Spleen (tissue), 7 donors: ENCODE data around the gene NDST3.

ENCODE experiments used
- POLR2A ChIP-seq, 3 donors: fragments of 450-650 bp; IDR thresholded peaks; one replicate each; pipeline ENCODE4 v1.5.1; 2017; ENCODE audit warnings: antibody characterized with exemption in 3 of 3, mild to moderate bottlenecking in 1 of 3
- POLR2AphosphoS5 ChIP-seq, 3 donors: sonication (generic); formaldehyde crosslinking; IDR thresholded peaks; one replicate each; pipeline ENCODE4 v1.5.1; 2017; ENCODE audit warnings: antibody characterized with exemption in 3 of 3
- TF ChIP-seq, protein P1 (sequence below), 11 experiments: fragments of 200-600 bp in 7 of 11; fragments of 450-650 bp in 4 of 11; sonication (generic) in 4 of 11; IDR thresholded peaks in 8 of 11; conservative IDR thresholded peaks in 3 of 11; 1 replicate in 7 of 11; 2 replicates in 4 of 11; pipeline versions ENCODE4 v1.4.0 to v1.8.0; 2016 to 2021; ENCODE audit warnings: antibody characterized with exemption in 11 of 11, inconsistent platforms in 4 of 11, mild to moderate bottlenecking in 1 of 11
- donor health status: DM: no; HTN: no; CAD: no; lungs with moderate emphysema.
- donor health status: DM: no; HTN: no; CAD: no.
- donor health status: DM: no; HTN: no; CAD: no.

- TF ChIP-seq, protein P1, sequence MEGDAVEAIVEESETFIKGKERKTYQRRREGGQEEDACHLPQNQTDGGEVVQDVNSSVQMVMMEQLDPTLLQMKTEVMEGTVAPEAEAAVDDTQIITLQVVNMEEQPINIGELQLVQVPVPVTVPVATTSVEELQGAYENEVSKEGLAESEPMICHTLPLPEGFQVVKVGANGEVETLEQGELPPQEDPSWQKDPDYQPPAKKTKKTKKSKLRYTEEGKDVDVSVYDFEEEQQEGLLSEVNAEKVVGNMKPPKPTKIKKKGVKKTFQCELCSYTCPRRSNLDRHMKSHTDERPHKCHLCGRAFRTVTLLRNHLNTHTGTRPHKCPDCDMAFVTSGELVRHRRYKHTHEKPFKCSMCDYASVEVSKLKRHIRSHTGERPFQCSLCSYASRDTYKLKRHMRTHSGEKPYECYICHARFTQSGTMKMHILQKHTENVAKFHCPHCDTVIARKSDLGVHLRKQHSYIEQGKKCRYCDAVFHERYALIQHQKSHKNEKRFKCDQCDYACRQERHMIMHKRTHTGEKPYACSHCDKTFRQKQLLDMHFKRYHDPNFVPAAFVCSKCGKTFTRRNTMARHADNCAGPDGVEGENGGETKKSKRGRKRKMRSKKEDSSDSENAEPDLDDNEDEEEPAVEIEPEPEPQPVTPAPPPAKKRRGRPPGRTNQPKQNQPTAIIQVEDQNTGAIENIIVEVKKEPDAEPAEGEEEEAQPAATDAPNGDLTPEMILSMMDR (IDR thresholded peaks at IDR 0.05 in 8 of 11, conservative IDR thresholded peaks at IDR 0.05 in 3 of 11): no peak
- no peak for TF ChIP-seq POLR2AphosphoS5 (IDR thresholded peaks at IDR 0.05)
- TF ChIP-seq POLR2A (IDR thresholded peaks at IDR 0.05): no peak
Observed at GRCh38 chr4:118085700-118086099, 51.4 kb downstream of the NDST3 start.
